ENCODE data around the gene CDC42.
A peak's percentile ranks its signal among the peaks of the same experiment; 100 is the strongest.
"Not testable (repeated sequence)": the region's sequence is repeated elsewhere in the genome, so short reads cannot be mapped to it uniquely, and the experiment has no call there.

The CDC42 gene

GRCh38 chr1:22052115-22053016 lies at the start of gene CDC42:
Gene CDC42, plus strand, starts transcription at chr1:22052709. Its CDS starts 25,770 bp downstream, at chr1:22078479.
- DNase-seq, result peak; percentile 87

GRCh38 chr1:22002875-22003274 lies 49.6 kb upstream of the CDC42 start:
- not testable (repeated sequence) for DNase-seq

DNA sequence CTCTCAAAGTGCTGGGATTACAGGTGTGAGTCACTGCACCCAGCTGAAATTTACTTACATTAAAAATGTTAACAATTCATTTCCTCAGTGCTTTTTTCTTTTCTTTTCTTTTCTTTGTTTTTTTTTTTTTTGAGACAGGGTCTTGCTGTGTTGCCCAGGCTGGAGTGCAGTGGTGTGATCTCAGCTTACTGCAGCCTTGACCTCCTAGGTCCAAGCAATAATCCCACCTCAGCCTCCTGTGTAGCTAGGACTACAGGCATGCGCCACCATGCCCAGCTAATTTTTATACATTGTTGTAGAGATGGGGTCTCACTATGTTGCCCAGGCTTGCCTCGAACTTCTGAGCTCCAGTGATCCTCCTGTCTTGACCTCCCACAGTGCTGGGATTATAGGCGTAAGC lies 48.5 kb upstream of the CDC42 start:
- DNase-seq, result not testable (repeated sequence)

- not testable (repeated sequence) for DNase-seq
Measured at GRCh38 chr1:22005261-22006149, 47.0 kb upstream of the CDC42 start.

DNA sequence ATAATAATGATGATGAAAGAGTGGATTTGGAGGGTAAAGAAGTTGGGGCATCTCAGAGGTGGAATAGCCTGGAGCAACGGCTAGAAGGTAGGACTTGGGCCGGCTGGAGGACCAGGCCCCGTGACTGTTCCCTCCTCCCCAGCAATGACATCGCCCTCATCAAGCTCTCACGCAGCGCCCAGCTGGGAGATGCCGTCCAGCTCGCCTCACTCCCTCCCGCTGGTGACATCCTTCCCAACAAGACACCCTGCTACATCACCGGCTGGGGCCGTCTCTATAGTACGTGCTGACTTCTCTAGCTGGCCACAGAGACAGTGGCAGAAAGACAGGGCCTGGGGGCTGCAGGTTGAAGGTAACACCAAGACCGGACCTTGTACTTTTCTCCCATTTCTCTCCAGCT lies 45.8 kb upstream of the CDC42 start:
- not testable (repeated sequence) for DNase-seq

GRCh38 chr1:22007262-22007661 lies 45.2 kb upstream of the CDC42 start:
- not testable (repeated sequence) for DNase-seq

DNA sequence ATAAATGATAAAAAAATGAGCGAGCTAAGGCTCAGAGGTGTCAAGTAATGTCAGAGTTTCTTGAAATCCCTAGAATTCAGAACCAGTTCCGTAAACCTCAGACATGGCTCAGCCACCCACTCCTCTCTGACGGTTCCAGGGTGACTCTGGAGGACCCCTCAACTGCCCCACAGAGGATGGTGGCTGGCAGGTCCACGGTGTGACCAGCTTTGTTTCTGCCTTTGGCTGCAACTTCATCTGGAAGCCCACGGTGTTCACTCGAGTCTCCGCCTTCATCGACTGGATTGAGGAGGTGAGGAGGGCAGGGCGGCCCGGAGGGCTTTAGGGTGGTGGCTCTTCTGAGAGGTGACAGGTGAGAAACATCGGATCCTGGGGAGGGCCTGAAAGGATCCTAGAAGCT lies 42.9 kb upstream of the CDC42 start:
- DNase-seq, result not testable (repeated sequence)

DNA sequence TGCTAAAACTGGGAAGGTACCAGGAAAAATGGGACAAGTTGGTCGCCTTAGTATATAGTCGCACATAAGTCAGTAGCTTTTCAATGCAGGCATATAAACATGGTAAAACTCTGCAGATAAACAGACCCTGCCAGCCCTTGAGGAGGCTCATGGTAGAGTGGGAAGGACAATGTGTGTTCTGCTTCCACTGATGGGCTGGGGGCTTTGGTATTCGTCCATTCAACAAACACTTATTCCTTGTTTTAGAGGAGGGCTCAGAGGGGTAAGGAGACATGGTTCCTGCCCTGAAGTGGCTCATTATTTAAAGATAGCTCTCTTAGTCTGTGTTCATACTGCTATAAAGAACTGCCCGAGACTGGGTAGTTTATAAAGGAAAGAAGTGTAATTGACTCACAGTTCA lies 39.8 kb upstream of the CDC42 start:
- DNase-seq, result not testable (repeated sequence)

DNA sequence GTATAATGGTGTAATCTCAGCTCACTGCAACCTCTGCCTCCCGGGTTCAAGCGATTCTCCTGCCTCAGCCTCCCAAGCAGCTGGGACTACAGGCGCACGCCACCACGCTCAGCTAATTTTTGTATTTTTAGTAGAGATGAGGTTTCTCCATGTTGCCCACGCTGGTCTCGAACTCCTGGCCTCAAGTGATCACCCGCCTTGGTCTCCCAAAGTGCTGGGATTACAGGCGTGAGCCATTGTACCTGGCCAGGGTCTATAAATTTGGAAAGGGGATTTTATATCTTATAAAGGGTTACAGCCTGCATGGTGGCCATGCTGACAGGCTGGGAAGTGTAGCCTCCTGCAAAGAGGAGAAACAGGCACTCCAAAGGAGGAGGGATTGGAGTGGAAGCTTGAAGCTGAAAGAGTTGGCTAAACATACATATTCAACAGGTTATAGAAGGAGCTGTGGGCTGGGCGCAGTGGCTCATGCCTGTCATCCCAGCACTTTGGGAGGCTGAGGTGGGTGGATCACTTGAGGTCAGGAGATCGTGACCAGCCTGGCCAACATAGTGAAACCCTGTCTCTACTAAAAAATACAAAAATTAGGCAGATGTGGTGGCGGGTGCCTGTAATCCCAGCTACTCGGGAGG lies 37.8 kb upstream of the CDC42 start:
- not testable (repeated sequence) for DNase-seq

- DNase-seq, result peak; percentile 25
Measured at GRCh38 chr1:22018583-22019559, 33.6 kb upstream of the CDC42 start.

- DNase-seq, result no peak
Measured at GRCh38 chr1:22021061-22021460, 31.4 kb upstream of the CDC42 start.

GRCh38 chr1:22024485-22025367 lies 27.8 kb upstream of the CDC42 start:
- DNase-seq, result no peak

GRCh38 chr1:22025368-22026155 lies 26.9 kb upstream of the CDC42 start:
- DNase-seq, result peak; percentile 57

- no peak for DNase-seq
Measured at GRCh38 chr1:22026924-22027289, 25.6 kb upstream of the CDC42 start.

DNA sequence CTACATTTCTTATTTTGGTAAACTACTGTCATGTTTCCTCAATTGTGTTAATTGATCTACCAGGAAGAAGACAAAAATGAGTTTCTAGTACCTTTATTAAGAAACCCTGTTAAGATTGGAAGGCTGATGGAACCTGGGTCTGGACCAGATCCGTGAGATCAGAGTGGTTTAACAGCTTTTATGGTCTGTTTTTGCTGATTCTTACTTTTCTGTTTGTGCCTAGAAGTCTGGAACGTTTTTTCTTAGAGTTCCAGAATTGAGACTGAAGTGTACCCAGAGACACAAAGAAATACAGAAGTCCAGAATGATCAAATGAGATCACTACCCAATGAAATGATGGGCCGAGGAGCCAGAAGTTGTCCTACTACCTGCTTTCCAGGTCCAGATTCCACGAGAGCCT lies 22.5 kb upstream of the CDC42 start:
- DNase-seq, result no peak

DNA sequence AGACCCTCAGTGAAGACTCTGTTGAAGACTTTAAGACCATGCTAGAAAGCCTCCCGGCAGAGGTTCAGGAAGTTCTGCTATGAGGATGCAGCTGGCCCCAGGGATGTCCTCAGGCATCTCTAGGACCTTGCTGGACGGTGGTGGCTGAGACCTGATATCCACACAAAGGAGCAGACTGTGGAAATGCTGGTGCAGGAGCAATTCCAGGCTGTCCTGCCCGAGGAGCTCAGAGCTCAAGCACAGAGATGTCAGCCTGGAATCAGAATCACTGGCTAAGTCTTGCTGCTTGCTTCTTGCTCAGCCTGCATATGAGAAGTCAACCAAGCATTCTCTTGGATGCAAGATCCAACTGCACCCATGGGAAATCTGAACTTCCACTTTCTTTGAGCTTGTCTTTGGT lies 22.0 kb upstream of the CDC42 start:
- DNase-seq, result no peak

- DNase-seq, result no peak
Measured at GRCh38 chr1:22031214-22031962, 21.1 kb upstream of the CDC42 start.

- DNase-seq, result not testable (repeated sequence)
Measured at GRCh38 chr1:22034834-22035233, 17.7 kb upstream of the CDC42 start.

DNA sequence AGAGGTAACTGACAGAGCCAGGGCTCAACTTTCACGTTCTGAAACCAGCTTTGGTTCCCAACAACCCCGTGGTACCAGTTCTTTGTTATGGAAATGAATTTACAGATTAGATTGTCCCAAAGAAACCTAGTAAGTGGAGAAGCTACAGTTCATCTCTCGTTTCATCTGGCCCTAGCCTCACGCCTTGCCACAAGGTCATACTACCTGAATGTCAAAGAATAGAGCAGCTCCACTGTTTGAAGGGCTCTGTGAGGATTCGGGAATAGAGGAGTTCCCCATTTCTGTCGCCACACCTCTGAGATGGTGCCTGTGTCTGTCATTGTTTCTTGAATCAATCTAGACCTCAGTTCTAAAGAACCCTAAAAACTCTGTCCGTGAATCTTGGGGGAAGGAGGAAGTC lies 15.0 kb upstream of the CDC42 start:
- no peak for DNase-seq

Data from 8988T (cell line).